ENCODE results near the gene CTU2. TPM values are rescaled to one million over a fixed set of nuclear protein-coding genes. Genes with fewer than 3 reads are reported as not detected.

Gene CTU2
- total RNA-seq, 2 experiments from 2014 or later = 38.0 to 41.6 TPM

- no peak for DNase-seq
- H3K36me3 Mint-ChIP-seq = peaks cover 29% of the 10 kb centered on the region
- intact Hi-C loops (cut with micrococcal nuclease) = no loop called here
- H3K27ac Mint-ChIP-seq = no peak overlapping the region
- H3K4me3 Mint-ChIP-seq = no peak overlapping the region
- H3K27me3 Mint-ChIP-seq = no peaks in the 10 kb centered on the region
- H3K9me3 Mint-ChIP-seq = no peaks in the 10 kb centered on the region
- no peaks in the 10 kb centered on the region for H3K4me1 Mint-ChIP-seq (ENCODE audit: low read depth)
- POLR2A ChIA-PET = no interaction called here
- CTCF ChIA-PET = interaction anchor here (1.3 kb wide), 1 partner anchor 18 kb away, joined by 3 read pairs; no protein-coding TSS in a partner anchor
Measured at GRCh38 chr16:88719267-88719932, 13.1 kb downstream of the CTU2 start.

GRCh38 chr16:88719933-88720296 lies 13.6 kb downstream of the CTU2 start:
- H3K27ac Mint-ChIP-seq = peak overlapping the region; percentile 49
- no peaks in the 10 kb centered on the region for H3K4me1 Mint-ChIP-seq (ENCODE audit: low read depth)
- peaks cover 32% of the 10 kb centered on the region for H3K36me3 Mint-ChIP-seq
- no peaks in the 10 kb centered on the region for H3K9me3 Mint-ChIP-seq
- POLR2A ChIA-PET = no interaction called here
- H3K27me3 Mint-ChIP-seq = no peaks in the 10 kb centered on the region
- no peak overlapping the region for H3K4me3 Mint-ChIP-seq
- CTCF ChIA-PET = interaction anchor here (1.3 kb wide), 1 partner anchor 17 kb away, joined by 3 read pairs; no protein-coding TSS in a partner anchor
- DNase-seq = no peak
- intact Hi-C loops (cut with micrococcal nuclease) = no loop called here

GRCh38 chr16:88720396-88720970 lies 14.2 kb downstream of the CTU2 start:
- intact Hi-C loops (cut with micrococcal nuclease) = no loop called here
- no peaks in the 10 kb centered on the region for H3K4me1 Mint-ChIP-seq (ENCODE audit: low read depth)
- no peaks in the 10 kb centered on the region for H3K27me3 Mint-ChIP-seq
- H3K4me3 Mint-ChIP-seq = no peak overlapping the region
- no peaks in the 10 kb centered on the region for H3K9me3 Mint-ChIP-seq
- peak overlapping the region; percentile 49 for H3K27ac Mint-ChIP-seq
- POLR2A ChIA-PET = no interaction called here
- CTCF ChIA-PET = no interaction called here
- peaks cover 30% of the 10 kb centered on the region for H3K36me3 Mint-ChIP-seq
- DNase-seq = no peak

GRCh38 chr16:88721236-88721635 lies 14.9 kb downstream of the CTU2 start:
- Mint-ChIP-seq H3K4me1 (ENCODE audit: low read depth) (no peaks in the 10 kb centered on the region), H3K36me3 (peaks cover 32% of the 10 kb centered on the region), H3K27me3 (no peaks in the 10 kb centered on the region), H3K9me3 (no peaks in the 10 kb centered on the region), H3K27ac (no peak overlapping the region), H3K4me3 (no peak overlapping the region)
- POLR2A ChIA-PET = no interaction called here
- no peak for DNase-seq
- intact Hi-C loops (cut with micrococcal nuclease) = no loop called here
- CTCF ChIA-PET = interaction anchor here (1.5 kb wide), 1 partner anchor 16 kb away, joined by 5 read pairs; no protein-coding TSS in a partner anchor

GRCh38 chr16:88721815-88722755 lies 15.8 kb downstream of the CTU2 start:
- ChIA-PET POLR2A (no interaction called here), CTCF (interaction anchor here (1.5 kb wide), 2 partner anchors 15 to 17 kb away, joined by 3 to 5 read pairs; no protein-coding TSS in a partner anchor)
- intact Hi-C loops (cut with micrococcal nuclease) = no loop called here
- H3K27me3 Mint-ChIP-seq = no peaks in the 10 kb centered on the region
- H3K4me3 Mint-ChIP-seq = no peak overlapping the region
- peaks cover 32% of the 10 kb centered on the region for H3K36me3 Mint-ChIP-seq
- H3K27ac Mint-ChIP-seq = no peak overlapping the region
- no peak for DNase-seq
- H3K4me1 Mint-ChIP-seq (ENCODE audit: low read depth) = no peaks in the 10 kb centered on the region
- H3K9me3 Mint-ChIP-seq = no peaks in the 10 kb centered on the region

GRCh38 chr16:88722784-88723506 lies 16.6 kb downstream of the CTU2 start:
- no peak overlapping the region for H3K27ac Mint-ChIP-seq
- ChIA-PET CTCF (interaction anchor here (1.5 kb wide), 2 partner anchors 14 to 18 kb away, joined by 3 to 5 read pairs; no protein-coding TSS in a partner anchor), POLR2A (no interaction called here)
- no peaks in the 10 kb centered on the region for H3K4me1 Mint-ChIP-seq (ENCODE audit: low read depth)
- H3K9me3 Mint-ChIP-seq = no peaks in the 10 kb centered on the region
- intact Hi-C loops (cut with micrococcal nuclease) = no loop called here
- H3K27me3 Mint-ChIP-seq = no peaks in the 10 kb centered on the region
- H3K36me3 Mint-ChIP-seq = peaks cover 31% of the 10 kb centered on the region
- DNase-seq = no peak
- H3K4me3 Mint-ChIP-seq = no peak overlapping the region

- Mint-ChIP-seq H3K4me3 (no peak overlapping the region), H3K9me3 (no peaks in the 10 kb centered on the region), H3K27ac (no peak overlapping the region), H3K27me3 (no peaks in the 10 kb centered on the region), H3K4me1 (ENCODE audit: low read depth) (no peaks in the 10 kb centered on the region), H3K36me3 (peaks cover 26% of the 10 kb centered on the region)
- DNase-seq = no peak
- intact Hi-C loops (cut with micrococcal nuclease) = no loop called here
- ChIA-PET POLR2A (no interaction called here), CTCF (no interaction called here)
Measured at GRCh38 chr16:88723507-88723887, 17.2 kb downstream of the CTU2 start.

- ChIA-PET POLR2A (no interaction called here), CTCF (no interaction called here)
- H3K27ac Mint-ChIP-seq = no peak overlapping the region
- no peaks in the 10 kb centered on the region for H3K4me1 Mint-ChIP-seq (ENCODE audit: low read depth)
- H3K27me3 Mint-ChIP-seq = no peaks in the 10 kb centered on the region
- intact Hi-C loops (cut with micrococcal nuclease) = no loop called here
- no peaks in the 10 kb centered on the region for H3K9me3 Mint-ChIP-seq
- peaks cover 26% of the 10 kb centered on the region for H3K36me3 Mint-ChIP-seq
- DNase-seq = no peak
- H3K4me3 Mint-ChIP-seq = no peak overlapping the region
Measured at GRCh38 chr16:88723911-88724310, 17.6 kb downstream of the CTU2 start.

- H3K4me1 Mint-ChIP-seq (ENCODE audit: low read depth) = no peaks in the 10 kb centered on the region
- intact Hi-C loops (cut with micrococcal nuclease) = no loop called here
- H3K36me3 Mint-ChIP-seq = peaks cover 23% of the 10 kb centered on the region
- DNase-seq = no peak
- no peak overlapping the region for H3K27ac Mint-ChIP-seq
- H3K27me3 Mint-ChIP-seq = no peaks in the 10 kb centered on the region
- CTCF ChIA-PET = interaction anchor here (1.1 kb wide), 1 partner anchor 12 kb away, joined by 6 read pairs; no protein-coding TSS in a partner anchor
- POLR2A ChIA-PET = no interaction called here
- no peak overlapping the region for H3K4me3 Mint-ChIP-seq
- no peaks in the 10 kb centered on the region for H3K9me3 Mint-ChIP-seq
Measured at GRCh38 chr16:88724855-88725555, 18.7 kb downstream of the CTU2 start.

GRCh38 chr16:88725609-88726407 lies 19.5 kb downstream of the CTU2 start:
- no peaks in the 10 kb centered on the region for H3K4me1 Mint-ChIP-seq (ENCODE audit: low read depth)
- POLR2A ChIA-PET = no interaction called here
- H3K4me3 Mint-ChIP-seq = no peak overlapping the region
- CTCF ChIA-PET = interaction anchor here (1.1 kb wide), 1 partner anchor 12 kb away, joined by 6 read pairs; no protein-coding TSS in a partner anchor
- intact Hi-C loops (cut with micrococcal nuclease) = no loop called here
- DNase-seq = no peak
- H3K9me3 Mint-ChIP-seq = no peaks in the 10 kb centered on the region
- H3K36me3 Mint-ChIP-seq = peaks cover 18% of the 10 kb centered on the region
- no peaks in the 10 kb centered on the region for H3K27me3 Mint-ChIP-seq
- H3K27ac Mint-ChIP-seq = no peak overlapping the region

GRCh38 chr16:88726408-88726749 lies 20.1 kb downstream of the CTU2 start:
- no peaks in the 10 kb centered on the region for H3K4me1 Mint-ChIP-seq (ENCODE audit: low read depth)
- peaks cover 22% of the 10 kb centered on the region for H3K36me3 Mint-ChIP-seq
- H3K4me3 Mint-ChIP-seq = no peak overlapping the region
- intact Hi-C loops (cut with micrococcal nuclease) = no loop called here
- no peaks in the 10 kb centered on the region for H3K27me3 Mint-ChIP-seq
- no peak for DNase-seq
- no peak overlapping the region for H3K27ac Mint-ChIP-seq
- H3K9me3 Mint-ChIP-seq = no peaks in the 10 kb centered on the region
- CTCF ChIA-PET = interaction anchor here (1.1 kb wide), 1 partner anchor 11 kb away, joined by 6 read pairs; no protein-coding TSS in a partner anchor
- POLR2A ChIA-PET = no interaction called here
